Measurements from ENCODE around the gene PPP1R14D.

Gene PPP1R14D

GRCh38 chr15:40773496-40773895, 55.0 kb downstream of the PPP1R14D start:
- TF ChIP-seq POLR2A (IDR thresholded peaks at IDR 0.05; ENCODE audit: low read length) (no peak), GATA1 (IDR thresholded peaks at IDR 0.05; ENCODE audit: low read depth, low read length) (no peak)
- no peak for DNase-seq

GRCh38 chr15:40772014-40772413, 56.5 kb downstream of the PPP1R14D start:
- TF ChIP-seq GATA1 (IDR thresholded peaks at IDR 0.05; ENCODE audit: low read depth, low read length) (no peak), POLR2A (IDR thresholded peaks at IDR 0.05; ENCODE audit: low read length) (no peak)
- DNase-seq, result no peak

- no peak for DNase-seq
- TF ChIP-seq POLR2A (IDR thresholded peaks at IDR 0.05; ENCODE audit: low read length), result no peak
- no peak for TF ChIP-seq GATA1 (IDR thresholded peaks at IDR 0.05; ENCODE audit: low read depth, low read length)
Measured at GRCh38 chr15:40771242-40771641, 57.3 kb downstream of the PPP1R14D start.

- TF ChIP-seq POLR2A (IDR thresholded peaks at IDR 0.05; ENCODE audit: low read length) (no peak), GATA1 (IDR thresholded peaks at IDR 0.05; ENCODE audit: low read depth, low read length) (no peak)
Measured at GRCh38 chr15:40770147-40770721, 58.3 kb downstream of the PPP1R14D start.

GRCh38 chr15:40769274-40770146, 59.0 kb downstream of the PPP1R14D start, which contains the start of gene C15orf62:
TSS of gene C15orf62 (plus strand) at chr15:40769980. CDS start at chr15:40770496, 516 bp downstream.
- no peak for TF ChIP-seq GATA1 (IDR thresholded peaks at IDR 0.05; ENCODE audit: low read depth, low read length)
- no peak for TF ChIP-seq POLR2A (IDR thresholded peaks at IDR 0.05; ENCODE audit: low read length)
- peak; percentile 73 to 83 for DNase-seq

More at GRCh38 chr15:40770147-40770721, 58.3 kb downstream of the PPP1R14D start:
- no peak for DNase-seq

GRCh38 chr15:40768521-40769273, 59.8 kb downstream of the PPP1R14D start:
- no peak for TF ChIP-seq POLR2A (IDR thresholded peaks at IDR 0.05; ENCODE audit: low read length)
- TF ChIP-seq GATA1 (IDR thresholded peaks at IDR 0.05; ENCODE audit: low read depth, low read length), result no peak
- DNase-seq, result peak; percentile 51 to 56

GRCh38 chr15:40767838-40768500, 60.5 kb downstream of the PPP1R14D start:
- DNase-seq, result no peak
- TF ChIP-seq POLR2A (IDR thresholded peaks at IDR 0.05; ENCODE audit: low read length), result no peak
- no peak for TF ChIP-seq GATA1 (IDR thresholded peaks at IDR 0.05; ENCODE audit: low read depth, low read length)

GRCh38 chr15:40766906-40767837, 61.3 kb downstream of the PPP1R14D start:
- peak; percentile 54 to 60 for DNase-seq

GRCh38 chr15:40766194-40766815, 62.2 kb downstream of the PPP1R14D start:
- TF ChIP-seq POLR2A (IDR thresholded peaks at IDR 0.05; ENCODE audit: low read length) (no peak), GATA1 (IDR thresholded peaks at IDR 0.05; ENCODE audit: low read depth, low read length) (no peak)

More at GRCh38 chr15:40766906-40767837, 61.3 kb downstream of the PPP1R14D start:
- TF ChIP-seq GATA1 (IDR thresholded peaks at IDR 0.05; ENCODE audit: low read depth, low read length), result no peak
- TF ChIP-seq POLR2A (IDR thresholded peaks at IDR 0.05; ENCODE audit: low read length), result no peak

More at GRCh38 chr15:40766194-40766815, 62.2 kb downstream of the PPP1R14D start:
- DNase-seq, result no peak

Measured in erythroblast (primary cell).